Daoy (cell line): ENCODE measurements around the gene RAD51B. TPM values are rescaled to one million over a fixed set of nuclear protein-coding genes. Genes with fewer than 3 reads are reported as not detected.
A peak's percentile ranks its signal among the peaks of the same experiment; 100 is the strongest.
"Not testable (repeated sequence)": the region's sequence is repeated elsewhere in the genome, so short reads cannot be mapped to it uniquely, and the experiment has no call there.

Experiments
- DNase-seq: peaks from one replicate; pipeline ENCODE4 v3.0.0-alpha.2; 2015; ENCODE audit warnings: low read depth
- total RNA-seq: library from RNA; depleted of rRNA; stranded (reverse); fragments of >200 nt; shearing (Covaris generic); gene quantifications from 2 replicates; pipeline ENCODE4 v1.2.3, GENCODE V29; 2014

Gene RAD51B
- total RNA-seq, 1 experiment from 2014 or later = 15.8 TPM

DNA sequence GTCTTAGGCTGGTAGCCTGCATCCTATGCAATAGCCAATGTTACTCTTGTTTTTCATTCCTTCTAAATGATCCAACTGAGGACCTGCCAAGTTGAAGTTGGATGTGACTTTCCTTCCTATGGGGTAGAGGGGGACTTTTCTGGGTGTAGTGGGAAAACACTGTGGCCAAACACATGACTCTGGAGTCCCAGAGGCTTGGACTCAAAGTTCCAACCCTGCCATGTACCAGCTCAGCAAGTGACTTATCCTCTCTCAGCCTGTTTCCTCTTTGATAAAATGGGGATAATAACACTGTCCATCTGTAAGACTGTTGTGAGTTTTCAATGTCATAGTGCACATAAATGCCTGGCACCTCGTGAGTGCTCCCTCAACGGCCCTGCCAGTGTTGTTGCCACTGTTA lies 876.3 kb downstream of the RAD51B start:
- no peak for DNase-seq

DNA sequence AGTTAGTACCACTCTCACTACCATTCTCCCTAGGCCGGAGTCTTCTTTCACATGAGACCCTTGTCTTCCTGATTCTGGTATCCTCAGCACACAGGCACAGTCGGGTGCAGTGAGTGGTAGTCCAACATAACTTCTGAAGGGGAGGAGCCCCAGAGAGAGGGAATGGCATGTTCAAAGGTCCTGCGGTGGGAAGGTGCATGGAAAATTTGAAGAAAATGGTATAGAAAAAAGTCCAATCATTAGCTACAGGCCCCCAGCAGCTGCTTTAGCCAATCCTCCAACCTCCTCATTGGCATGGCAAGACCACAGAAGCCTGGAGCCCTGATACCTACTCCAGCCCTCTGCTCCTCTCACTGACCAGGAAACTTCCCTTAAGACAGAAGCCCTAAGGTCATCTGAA lies 876.7 kb downstream of the RAD51B start:
- no peak for DNase-seq

DNA sequence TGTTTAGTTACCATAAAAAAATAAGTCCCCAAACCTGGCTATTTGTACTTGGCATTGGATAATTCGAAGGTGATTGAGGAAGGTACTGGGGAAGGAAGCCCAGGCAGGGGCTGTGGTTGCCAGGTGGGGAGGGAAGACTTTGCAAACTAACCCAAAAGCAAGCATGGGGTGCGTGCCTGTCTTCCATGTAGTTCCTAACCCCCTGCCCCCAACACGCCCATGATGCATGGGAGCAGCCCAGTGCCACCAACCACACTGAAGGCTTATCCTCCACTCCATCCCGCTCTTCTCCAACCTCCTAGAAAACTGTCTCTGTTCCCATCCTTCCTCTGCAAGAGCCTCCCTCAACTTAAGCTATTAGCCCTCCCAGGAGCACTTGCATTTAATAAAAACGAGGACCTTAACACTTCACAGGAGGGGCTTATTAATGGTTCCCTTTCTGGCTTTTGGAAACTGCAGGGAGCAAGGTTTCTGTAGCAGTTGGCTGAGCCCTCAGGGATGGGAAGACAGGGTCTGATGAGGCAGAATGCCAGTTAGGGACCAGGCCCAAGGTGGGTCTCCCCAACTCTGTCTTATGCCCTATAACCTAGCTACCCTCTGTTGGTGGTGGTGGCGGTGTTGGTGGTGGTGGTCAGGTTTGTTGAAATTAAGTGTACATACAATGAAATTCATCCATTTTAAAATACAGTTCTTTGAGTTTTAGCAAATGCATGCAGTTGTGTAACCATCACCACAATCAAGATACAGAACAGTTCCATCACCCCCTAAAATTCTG lies 877.3 kb downstream of the RAD51B start:
- DNase-seq = no peak

DNA sequence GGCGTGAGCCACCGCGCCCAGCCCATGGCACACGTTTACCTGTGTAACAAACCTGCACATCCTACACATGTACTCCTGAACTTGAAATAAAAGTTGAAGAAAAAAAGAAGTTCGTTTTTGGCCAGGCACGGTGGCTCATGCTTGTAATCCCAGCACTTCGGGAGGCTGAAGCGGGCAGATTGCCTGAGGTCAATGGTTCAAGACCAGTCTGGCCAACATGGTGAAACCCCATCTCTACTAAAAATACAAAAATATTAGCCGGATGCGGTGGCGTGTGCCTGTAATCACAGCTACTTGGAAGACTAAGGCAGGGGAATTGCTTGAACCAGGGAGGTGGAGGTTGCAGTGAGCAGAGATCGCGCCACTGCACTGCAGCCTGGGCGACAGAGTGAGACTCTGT lies 879.2 kb downstream of the RAD51B start:
- DNase-seq = not testable (repeated sequence)

DNA sequence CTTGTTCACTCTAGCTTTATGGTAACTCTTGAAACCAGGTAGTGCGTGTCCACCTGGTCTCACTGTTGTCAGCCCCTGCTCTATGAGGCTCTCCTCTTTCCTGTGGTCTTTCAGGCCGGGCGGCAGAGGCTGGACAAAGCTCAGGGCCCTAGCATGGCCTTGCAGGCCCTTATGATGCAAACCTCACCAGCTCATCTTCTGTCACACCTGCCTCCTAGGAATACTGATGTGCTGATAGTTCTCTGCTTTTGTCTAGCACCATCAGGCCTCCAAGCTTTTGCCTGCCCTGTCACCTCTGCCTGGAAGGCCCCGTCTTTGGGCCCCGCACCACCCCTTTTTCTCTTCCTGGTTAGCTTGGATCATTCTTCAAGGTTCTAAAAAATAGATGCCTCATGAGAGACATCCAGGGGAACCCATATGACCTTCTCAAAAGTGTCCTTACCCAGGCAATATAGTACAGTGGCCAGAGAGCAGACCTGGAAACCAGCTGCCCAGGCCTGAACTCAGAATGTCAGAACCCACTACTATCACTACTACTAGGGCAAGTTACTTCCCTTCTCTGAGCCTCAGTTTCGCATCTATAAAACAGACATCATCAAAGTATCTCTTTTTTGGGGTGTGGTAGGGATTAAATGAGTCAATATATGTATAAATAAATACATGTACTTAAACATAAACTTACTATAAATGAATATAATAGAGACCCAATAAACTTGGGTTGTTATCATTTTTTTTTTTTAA lies 881.6 kb downstream of the RAD51B start:
- DNase-seq = no peak

DNA sequence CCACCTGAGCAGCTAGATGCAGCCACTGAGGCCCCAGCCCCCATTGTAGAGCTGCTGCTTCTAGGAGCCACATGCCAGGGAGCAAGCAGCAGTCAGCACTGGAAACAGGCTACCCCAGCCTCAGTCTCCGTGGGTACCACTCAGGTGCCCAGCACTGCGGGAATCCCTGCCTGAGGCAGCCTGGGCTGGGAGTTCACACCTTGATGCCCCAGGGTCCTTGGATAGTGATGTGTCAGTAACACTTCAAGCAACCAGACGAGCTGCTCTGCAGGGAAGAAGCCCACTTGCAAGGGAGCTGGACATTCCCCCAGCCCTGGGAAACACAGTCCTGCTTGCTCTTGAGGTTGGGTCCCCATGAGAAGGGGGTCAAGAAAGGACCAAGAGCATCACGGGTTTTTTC lies 882.6 kb downstream of the RAD51B start:
- no peak for DNase-seq

DNA sequence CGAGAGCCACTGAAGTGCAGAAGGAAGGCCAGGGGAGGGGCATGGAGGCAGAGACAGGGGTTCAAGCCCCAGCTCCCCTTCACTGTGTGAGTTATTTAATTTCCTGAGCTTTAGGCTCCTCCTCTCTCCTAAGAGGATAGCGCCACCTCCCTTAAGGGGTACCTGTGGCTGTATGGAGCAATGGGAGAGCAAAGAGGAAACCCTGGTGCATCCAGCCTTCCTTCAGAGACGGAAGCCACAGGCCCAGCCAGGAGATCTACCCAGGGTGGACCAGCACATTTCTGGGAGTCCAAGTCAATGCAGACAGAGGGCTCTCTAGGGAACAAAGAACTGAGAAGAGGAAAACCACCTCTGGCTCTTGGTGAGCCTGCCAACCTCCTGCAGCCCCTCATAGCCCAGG lies 883.0 kb downstream of the RAD51B start:
- no peak for DNase-seq

DNA sequence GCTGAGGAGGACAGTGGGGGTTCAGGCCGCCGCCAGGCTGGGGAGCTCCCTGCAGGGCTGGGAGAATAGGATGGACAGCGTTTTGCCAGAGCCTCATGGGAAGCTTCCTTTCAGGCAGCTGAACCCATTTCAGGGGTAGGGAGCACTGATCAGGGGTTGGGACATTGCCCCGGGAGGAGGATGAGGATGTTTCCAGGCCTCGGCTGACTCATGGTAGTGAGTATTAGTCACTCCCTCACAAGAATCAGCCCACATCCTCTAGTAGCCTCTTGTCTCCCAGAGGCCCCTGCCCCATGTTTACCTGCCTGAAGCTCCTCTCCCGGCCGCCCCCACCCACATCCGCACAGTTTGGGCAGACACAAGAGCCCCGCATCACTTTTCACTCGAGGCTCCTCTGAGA lies 883.5 kb downstream of the RAD51B start:
- DNase-seq = peak; percentile 85

DNA sequence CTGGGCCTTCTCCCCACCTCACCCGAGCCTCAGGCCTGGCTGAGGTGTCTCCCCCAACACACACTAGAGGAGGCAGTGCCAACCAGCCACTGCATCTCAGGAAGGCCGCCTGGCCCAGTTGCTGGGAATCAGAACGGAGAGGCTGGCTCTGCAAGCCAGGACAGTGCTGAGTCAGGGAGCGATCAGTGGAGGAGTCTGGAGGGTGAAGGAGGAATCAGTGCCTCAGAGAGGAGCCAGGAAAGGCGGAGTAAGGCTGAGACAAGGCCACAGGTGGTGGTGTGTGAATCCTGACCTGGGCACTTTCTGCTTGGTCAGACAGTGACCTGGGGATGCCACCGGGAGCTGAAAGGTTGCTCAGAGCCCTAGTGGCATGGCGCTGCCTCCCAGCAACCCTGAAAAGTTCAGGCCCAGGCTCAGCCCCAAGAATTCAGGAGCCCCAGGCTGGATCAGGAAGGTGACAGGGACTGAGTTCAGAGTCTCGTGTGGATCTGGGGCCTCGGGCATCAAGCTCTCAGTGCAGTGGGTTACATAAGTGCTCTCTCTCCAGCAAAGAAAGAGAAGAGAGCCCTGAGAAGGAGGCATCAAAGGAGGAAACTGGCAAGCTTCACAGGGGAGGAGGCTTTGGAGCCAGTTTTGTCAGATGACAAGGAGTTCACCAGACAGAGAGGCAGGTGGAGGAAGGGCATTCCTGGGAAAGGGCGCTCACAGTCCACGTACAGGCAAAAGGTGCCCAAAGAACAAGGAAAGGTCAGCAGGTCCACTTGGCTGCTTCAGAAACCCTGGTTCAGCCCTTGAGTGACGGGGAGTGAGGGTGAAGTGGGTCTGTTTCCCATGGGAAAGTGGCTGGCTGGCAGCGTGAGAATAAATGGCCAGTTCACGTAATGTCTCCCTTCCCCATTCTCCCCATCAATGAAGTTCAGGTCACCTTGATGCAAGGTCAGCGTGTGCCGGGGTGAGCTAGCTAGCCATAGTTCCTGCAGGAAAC lies 885.4 kb downstream of the RAD51B start:
- DNase-seq = peak; percentile 57

DNA sequence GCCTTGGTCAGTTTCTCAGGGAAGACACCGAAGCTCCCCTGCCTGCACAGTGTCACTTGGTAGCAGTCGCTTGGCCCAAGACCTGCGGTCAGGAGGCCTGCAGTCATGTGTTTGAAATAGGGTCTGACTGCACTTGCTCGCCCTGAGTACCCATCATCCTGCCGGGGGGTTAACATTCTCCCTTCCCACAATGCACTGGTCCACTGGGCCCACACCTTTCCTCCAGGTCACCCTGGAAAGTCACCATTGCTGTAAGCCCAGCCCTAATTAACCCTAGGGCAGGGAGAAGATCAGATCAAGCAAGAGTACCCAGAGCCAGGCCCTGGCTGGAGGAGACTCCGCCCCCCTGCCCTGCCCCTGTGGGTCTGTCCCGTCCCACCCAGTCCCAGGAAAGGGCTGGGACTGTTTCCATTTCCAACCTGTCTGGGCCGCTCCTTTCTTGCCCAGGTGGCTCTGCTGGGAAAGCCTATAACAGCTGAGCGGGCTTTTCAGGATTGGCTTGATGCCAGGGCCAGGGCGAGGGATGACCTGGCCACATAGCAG lies 886.2 kb downstream of the RAD51B start:
- DNase-seq = no peak

DNA sequence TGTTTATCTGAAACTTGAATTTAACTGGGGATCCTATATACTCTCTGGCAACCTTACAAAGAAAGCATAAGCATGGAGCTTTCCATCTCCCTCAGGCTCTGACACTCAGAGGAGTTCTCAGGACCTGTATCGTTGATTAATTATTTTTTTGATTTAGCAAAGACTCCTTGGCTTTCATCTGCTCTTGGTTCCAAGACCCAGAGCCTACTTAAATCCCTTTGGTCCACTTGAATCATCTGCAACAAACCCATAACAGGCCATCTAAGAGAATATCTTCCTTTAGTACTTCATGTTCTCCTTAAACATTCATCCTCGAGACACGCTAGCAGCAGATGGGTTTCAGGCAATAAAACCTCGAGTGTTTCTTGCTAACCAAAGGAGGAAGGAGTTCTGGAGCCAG lies 887.9 kb downstream of the RAD51B start:
- DNase-seq = no peak

DNA sequence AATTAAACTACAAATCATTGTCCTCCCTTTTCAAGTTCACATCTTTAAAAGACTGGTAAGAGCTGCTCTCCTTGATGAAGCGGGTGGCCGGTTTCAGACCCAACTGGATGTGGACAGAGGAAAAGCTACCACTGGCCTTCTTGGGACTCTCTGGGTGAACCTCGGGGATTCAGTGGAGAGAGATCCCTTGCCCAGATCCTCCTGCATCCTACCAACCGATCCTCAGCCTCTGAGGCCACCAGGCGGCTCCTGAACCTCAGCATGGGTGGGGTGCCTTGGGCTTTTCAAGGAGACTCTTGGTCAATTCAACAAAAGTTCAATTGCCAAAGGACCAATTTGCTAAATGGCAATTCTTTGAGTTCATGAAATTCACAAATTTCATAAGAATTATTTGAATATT lies 888.8 kb downstream of the RAD51B start:
- DNase-seq = no peak

DNA sequence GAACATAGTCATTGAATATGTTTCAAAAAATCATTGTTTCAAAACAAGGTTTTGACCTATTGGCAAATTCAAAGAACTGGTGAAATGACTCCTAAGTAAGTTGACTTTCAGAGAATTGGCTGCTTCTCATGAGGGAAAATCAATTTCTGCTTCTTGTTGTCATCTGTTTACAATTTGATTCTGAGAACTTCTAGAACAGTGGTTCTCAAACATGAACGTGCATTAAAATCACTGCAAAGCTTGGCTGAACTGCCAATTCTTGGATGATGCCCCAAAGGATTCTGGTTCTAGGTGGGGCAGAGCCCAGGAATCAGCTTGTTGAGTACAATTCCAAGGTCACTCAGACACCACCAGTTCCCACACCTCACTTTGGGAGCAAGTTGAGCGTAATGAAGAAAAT lies 889.4 kb downstream of the RAD51B start:
- DNase-seq = no peak

DNA sequence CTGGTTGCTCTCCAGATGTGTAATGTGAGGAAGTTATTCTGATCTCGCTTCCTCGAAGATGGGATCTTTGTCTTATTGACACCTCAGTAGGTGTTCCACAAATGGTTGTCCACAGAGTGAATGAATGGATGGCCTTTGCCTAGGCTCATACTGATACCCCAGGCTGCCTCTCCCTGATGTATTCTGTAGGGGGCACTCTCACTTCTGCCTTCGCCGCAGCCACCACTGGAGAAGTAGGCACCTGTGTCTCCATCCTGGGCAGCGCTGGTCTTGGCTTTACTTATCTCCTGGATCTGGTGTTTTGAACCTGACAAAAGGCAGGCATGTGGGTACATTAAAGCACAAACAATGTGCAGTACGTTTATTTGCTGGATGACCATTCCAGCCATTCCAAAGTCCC lies 891.2 kb downstream of the RAD51B start:
- DNase-seq = no peak

DNA sequence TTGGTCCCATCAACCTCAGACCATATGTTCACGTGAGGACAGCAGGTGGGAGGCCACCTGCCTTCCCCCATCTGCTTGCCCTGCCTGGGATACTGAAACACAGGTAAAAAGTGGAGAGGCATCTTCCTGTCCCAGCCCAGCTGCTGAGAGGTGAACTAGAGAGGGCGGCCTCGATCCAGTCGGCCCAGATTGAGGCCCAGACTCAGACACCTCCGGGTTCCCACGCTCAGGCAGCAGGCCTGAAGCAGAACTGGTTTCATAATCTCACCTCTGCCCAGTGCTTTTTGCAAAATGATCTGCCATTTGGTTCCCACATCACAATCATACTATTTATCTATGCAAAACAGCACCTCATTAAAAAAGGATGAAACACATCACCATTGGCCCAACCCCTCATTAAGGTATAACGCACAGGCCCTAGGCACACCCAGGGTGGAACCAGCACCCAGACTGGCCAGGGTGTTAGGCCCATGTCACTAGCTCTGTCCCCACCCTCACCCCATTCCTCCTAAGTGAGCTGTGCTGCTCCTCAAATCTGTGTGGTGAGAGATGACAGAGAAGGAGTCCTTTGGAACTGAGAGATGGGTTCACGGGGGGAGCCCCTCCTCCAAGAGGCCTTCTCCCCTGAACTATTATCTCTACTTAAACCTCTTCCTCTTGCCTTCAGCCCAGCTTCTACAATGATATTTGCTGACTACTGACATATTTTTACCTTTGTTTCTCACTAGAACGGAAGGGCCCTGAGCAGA lies 892.2 kb downstream of the RAD51B start:
- DNase-seq = no peak

DNA sequence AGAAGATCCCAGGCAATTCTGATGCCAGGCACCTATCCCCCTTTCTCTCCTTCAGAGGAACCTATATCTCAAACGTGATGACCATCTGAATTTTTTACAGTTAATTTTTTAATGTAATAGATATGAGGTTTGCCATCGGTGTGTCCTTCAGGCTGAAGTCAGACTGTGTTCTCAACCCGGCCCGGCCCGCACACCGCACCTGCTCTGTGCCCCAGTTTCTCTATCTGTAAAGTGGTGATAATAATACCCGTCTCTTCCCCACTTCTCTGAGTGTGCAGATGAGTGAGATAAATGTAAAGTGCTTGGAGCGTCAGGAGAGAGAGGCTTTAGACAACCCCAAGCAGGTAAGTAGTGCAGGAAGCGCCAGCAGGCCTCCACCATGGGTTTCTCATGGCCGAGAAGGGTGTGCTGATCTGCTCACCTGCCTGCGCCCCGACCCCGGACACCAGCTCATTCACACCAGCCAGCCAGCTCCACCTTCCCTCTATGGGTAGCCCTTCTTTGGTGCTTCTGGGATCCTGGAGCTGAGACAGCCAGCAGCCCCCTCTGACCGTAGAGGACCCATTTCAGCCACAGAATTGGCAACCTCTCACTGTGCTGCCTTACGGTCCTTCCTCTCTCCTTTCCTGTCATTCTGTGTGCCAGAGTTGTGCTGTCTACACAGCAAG lies 893.3 kb downstream of the RAD51B start:
- DNase-seq = no peak

DNA sequence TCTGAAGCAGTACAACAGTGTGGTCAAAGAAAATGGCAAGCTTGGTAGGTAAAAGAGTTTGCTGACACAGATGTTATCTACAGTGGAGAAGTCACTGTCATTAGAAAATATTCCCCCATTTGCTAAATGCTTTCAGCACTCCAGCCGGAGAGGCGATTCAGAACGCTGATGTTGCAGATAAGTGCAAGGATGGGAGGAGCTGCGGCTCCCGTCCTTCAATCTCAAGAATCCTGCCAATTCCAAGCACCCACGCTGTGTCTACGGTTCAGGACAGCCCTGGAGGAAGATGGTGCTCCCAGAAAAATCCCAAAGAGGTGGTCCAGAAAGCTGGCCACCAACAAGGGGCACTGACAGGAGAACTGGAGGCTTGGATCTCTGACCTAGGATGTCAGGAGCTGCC lies 894.2 kb downstream of the RAD51B start:
- DNase-seq = no peak

DNA sequence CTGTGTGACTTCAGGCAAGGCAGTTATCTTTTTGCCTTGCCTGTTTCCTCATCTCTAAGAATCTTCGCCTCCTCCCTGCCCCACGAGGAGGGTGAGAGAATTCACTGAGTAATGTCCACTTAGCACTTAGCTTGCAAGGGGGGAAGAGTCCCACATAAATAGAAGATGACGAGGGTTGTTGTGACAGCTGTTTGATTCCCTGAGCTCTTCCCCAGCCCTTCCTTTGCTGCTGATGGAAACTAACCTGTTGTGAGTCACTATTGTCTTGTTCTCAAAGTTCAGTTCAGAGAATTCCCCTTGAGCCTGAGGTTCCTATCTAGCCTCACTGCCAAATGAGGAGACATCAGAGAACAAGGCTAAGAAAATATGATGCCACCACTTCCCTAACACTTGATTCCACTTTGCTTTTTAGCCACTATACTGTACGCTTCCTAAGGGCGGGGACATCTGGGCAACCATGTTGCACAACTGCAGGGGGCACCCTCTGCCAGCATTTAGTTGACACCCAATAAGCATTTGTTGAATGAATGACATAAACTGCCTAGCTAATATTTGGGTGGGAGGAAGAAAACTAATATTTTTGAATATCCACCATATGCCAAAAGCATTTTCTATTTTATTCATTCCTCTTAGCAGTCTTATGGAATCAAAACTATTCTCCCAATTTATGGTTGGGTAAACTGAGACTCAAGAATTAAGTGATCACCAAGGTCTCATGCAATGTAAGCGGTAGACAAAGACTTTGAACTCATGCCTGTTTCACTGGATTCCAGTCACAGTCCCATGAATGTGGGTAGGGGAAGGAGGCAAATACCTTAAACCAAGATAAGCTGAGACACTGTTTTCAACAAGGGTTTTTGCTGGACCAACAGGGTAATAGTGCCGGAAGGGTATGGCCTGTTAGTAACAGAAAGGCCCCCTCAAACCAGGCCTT lies 895.7 kb downstream of the RAD51B start:
- DNase-seq = peak; percentile 64

DNA sequence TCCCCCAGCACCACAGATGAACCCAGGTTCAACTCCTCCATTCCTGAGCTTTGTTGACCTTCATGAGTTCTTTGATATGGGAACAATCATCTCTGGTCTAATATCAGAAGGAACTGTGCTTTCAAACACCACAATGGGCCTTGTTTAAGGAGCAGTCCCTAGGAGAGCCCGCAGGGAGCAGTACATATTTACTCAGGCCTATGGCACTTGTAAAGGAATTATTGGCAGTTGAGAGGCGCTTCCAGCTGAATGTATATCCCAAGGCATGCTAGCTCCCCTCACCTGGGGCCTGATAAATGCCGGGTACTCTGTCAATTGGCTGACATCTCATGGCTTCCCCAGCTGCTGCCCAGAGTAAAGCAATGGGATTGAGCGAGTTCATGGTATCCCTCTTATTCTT lies 897.1 kb downstream of the RAD51B start:
- no peak for DNase-seq
